Activated naive CD4-positive, alpha-beta T cell treated with anti-CD3 and anti-CD28 coated beads for 36 hours (primary cell): ENCODE measurements around the gene IKZF2. TPM values are rescaled to one million over a fixed set of nuclear protein-coding genes. Genes with fewer than 3 reads are reported as not detected.

Experiments
- CTCF ChIA-PET: fragments of 350-600 bp; sonication (Branson Sonifier 250); formaldehyde crosslinking; loops from one replicate; lab custom pipeline; 2021; ENCODE audit warnings: antibody characterized with exemption; lab: Charles Lee
- DNase-seq: peaks from one replicate; pipeline ENCODE4 v3.0.0-alpha.2; 2020
- H3K27ac Mint-ChIP-seq: one replicate; pipeline ENCODE4 v1.8.0; 2021; ENCODE audit warnings: mild to moderate bottlenecking, mixed read lengths
- H3K27me3 Mint-ChIP-seq: one replicate; pipeline ENCODE4 v1.8.0; 2021; ENCODE audit warnings: low read depth, mixed read lengths
- H3K36me3 Mint-ChIP-seq: one replicate; pipeline ENCODE4 v1.8.0; 2021; ENCODE audit warnings: low read depth, mixed read lengths
- H3K4me1 Mint-ChIP-seq: one replicate; pipeline ENCODE4 v1.8.0; 2021; ENCODE audit warnings: low read depth, mixed read lengths
- H3K4me3 Mint-ChIP-seq: one replicate; pipeline ENCODE4 v1.8.0; 2021; ENCODE audit warnings: mild to moderate bottlenecking, moderate library complexity, mixed read lengths
- H3K9me3 Mint-ChIP-seq: one replicate; pipeline ENCODE4 v1.8.0; 2021; ENCODE audit warnings: mixed read lengths
- intact Hi-C: fragments of 100-400 bp; cut with micrococcal nuclease; formaldehyde crosslinking; loops from one replicate; pipeline ENCODE4 v1.15.1; 2023
- total RNA-seq, 2 experiments: library from RNA; stranded (reverse); gene quantifications; one replicate each; pipeline ENCODE4 v1.2.3, GENCODE V29; 2021

IKZF2 gene
- total RNA-seq = 1 to 10 TPM; 1.6 to 1.7 TPM

DNA sequence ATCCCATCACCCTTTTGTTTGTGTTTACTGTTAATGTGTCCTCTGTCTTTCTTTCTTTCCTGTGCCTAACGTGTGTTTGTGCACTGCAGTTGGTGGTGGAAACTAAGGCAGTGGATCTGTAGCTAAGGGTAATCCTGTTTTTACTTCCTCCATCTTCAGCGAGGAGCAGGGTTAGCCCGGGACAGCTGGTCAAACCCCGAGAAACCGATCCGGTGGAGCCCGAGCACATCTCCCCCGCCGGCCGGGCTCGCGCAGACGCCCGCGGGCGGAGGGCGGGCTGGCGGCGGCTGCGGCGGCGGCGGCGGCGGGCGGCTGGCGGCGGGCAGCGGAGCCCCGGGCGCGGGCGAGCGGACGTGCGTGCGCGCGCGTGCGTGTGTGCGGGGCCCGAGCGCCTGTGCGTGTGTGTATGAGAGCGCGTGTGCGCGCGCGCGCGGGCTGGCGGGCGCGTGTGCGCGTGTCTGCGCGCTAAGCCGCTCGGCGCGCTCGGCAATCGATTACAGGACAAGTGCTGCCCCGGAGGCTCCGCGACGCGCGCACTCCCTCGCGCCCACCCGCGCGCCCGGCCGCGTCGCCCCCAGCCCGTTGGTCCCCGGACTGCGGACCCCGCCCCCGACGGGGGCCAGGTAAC, at the start of gene IKZF2:
Gene IKZF2, minus strand, starts transcription at position 176 of the 628 bp plus-strand sequence. CDS start 2,983 bp downstream, outside the sequence.
- CTCF ChIA-PET = interaction anchor here (0.6 to 1.1 kb wide), 2 partner anchors 288 to 1078 kb away, joined by 3 to 7 read pairs; no protein-coding TSS in a partner anchor
- Mint-ChIP-seq H3K27ac (peak within 1 kb of the TSS; percentile 68), H3K4me3 (peak within 1 kb of the TSS; percentile 81), H3K27me3 (peaks cover 54% of the 10 kb centered on the region), H3K9me3 (no peaks in the 10 kb centered on the region), H3K36me3 (no peaks in the 10 kb centered on the region), H3K4me1 (peaks cover 17% of the 10 kb centered on the region)
- intact Hi-C loops = loop anchor here (2.0 kb wide), 3 partner anchors 33 to 137 kb away; partner anchors contain the start of gene SPAG16
- peak; percentile 56 for DNase-seq

DNA sequence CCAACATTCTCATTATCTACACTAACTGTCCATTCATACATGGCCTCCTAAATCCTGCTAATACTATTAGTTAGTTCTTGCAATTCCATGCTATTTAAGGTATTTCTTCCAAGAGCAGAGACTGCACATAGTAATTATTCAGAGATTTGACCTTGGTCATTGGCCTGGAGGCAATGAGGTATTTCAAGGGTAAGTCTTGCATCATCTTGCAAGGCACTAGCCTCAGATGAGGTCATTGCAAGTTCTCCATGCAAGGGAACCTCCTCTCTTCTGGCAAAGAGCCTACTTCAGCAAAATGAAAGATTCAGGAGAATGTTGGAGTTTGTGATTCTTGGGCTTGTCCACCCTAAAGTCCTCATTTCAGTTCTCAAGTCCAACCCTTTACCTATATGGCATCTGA, 48.5 kb upstream of the IKZF2 start:
- H3K27me3 Mint-ChIP-seq = peaks cover 2% of the 10 kb centered on the region
- CTCF ChIA-PET = no interaction called here
- no peak overlapping the region for H3K27ac Mint-ChIP-seq
- intact Hi-C loops = no loop called here
- no peaks in the 10 kb centered on the region for H3K9me3 Mint-ChIP-seq
- no peak for DNase-seq
- H3K36me3 Mint-ChIP-seq = no peaks in the 10 kb centered on the region
- H3K4me3 Mint-ChIP-seq = no peak overlapping the region
- H3K4me1 Mint-ChIP-seq = no peaks in the 10 kb centered on the region

DNA sequence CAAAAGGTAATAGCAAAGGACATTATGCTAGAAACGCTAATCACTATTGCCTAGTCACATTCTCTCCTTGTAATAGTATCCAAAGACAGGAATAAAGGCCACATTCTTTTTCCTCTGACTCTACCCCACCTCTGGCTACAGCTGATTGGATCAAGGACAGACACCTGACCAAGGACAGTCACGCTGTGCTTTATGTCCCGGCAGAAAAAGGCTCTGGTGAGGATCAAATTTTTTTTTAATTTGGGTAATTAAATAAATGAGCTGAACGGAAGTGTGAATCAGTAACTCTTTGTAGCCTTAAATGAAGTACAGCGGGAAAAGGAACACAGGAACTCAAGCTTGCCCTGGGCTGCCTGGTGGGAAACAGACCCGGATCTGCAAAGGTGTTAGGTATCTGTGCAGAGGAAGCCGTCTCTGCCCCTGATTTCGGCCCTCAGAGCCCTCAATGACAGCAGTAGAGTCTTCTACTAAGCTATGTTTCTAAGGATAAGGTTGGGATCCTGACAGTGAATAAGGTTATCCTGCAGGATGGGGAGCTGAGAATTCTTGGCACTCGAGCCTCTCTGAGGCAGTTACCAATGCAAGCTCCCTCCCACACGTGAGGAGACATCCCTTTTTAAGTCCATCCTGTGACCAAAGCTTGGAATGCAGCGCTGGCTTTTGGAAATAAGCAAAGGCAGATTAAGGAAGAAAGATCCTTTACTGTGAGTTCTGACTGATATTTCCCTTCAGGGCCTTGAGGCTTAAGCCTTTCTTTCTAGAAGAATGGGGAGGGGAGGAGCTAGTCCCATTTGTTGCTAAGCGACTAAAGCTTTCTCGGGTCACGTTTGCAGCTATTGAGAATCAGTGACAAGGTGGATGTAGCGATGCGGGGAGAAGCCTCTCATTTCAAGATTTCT, 37.8 kb upstream of the IKZF2 start:
- Mint-ChIP-seq H3K27ac (no peak overlapping the region), H3K4me3 (no peak overlapping the region), H3K9me3 (no peaks in the 10 kb centered on the region), H3K4me1 (no peaks in the 10 kb centered on the region), H3K36me3 (no peaks in the 10 kb centered on the region), H3K27me3 (peaks cover 4% of the 10 kb centered on the region)
- no peak for DNase-seq
- intact Hi-C loops = no loop called here
- CTCF ChIA-PET = no interaction called here

DNA sequence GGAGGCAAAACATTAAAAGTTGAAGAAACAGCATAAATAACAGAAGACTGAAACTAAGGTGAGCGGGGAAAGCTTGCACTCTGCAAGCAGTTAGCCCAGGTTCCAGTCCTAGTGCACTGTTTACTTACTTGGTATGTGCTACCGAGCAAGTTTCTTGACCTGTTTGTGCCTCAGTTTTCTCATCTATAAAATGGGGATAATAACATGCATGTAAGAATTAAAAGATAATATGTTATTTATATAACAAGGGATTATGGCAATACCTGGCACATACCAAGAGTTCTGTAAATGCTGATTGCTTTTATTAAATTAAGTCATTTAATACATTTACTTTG, 37.1 kb upstream of the IKZF2 start:
- H3K4me3 Mint-ChIP-seq = no peak overlapping the region
- intact Hi-C loops = no loop called here
- peaks cover 3% of the 10 kb centered on the region for H3K27me3 Mint-ChIP-seq
- no peak overlapping the region for H3K27ac Mint-ChIP-seq
- DNase-seq = no peak
- H3K36me3 Mint-ChIP-seq = no peaks in the 10 kb centered on the region
- no peaks in the 10 kb centered on the region for H3K9me3 Mint-ChIP-seq
- no peaks in the 10 kb centered on the region for H3K4me1 Mint-ChIP-seq
- CTCF ChIA-PET = no interaction called here

DNA sequence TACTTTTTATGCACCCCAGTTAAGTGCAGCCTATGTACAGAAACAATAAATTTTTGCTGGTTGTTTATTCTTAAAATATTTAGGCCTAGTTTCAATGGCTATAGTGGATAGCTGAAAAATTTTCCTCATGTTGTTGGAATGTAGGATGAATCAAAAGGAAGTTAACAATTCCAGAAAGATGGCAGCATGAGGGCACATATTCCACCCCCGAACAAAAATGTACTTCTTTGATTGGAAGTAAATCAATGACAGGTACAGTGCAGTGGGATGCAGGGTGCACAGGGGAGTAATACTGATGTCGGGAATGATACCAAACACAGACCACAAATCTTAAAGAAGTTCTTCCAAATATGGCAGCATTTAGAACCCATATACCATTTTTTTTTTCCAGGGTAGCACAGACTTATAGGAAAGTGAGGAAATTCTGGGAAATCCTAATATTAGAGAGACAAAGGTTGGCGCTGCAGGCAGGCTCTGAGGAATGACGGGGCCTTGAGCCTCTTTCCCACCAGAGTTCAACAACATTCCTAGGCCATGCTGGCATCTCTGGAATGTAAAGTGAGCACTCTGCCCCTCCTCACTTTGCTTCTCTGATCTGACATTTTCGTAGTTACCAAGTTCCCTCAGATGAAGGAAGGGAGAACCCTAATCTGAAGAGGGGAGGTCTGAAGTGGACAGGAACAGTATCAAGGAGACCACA, 36.6 kb upstream of the IKZF2 start:
- no peaks in the 10 kb centered on the region for H3K4me1 Mint-ChIP-seq

DNA sequence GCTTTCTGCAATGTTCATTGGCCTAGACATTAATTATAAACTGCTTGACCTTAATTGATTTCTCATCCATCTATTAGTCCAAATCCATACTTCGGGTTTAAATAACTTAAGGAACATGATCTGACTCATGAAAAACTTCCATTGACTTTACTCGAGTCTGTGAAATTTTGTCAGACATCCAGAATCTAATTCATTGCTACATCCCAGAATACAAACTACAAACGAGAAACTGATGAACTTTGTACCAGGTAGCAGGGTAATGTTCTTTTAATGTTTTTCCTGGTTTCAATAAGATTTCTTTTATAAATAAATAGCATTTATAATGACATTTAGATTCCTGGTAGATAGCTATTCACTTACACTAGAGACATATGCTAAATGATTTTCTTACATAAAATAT, 36.0 kb upstream of the IKZF2 start:
- intact Hi-C loops = no loop called here
- H3K27me3 Mint-ChIP-seq = peaks cover 2% of the 10 kb centered on the region
- CTCF ChIA-PET = no interaction called here

More for the DNA sequence above, 36.6 kb upstream of the IKZF2 start:
- Mint-ChIP-seq H3K36me3 (no peaks in the 10 kb centered on the region), H3K27me3 (peaks cover 2% of the 10 kb centered on the region), H3K4me3 (no peak overlapping the region), H3K27ac (no peak overlapping the region), H3K9me3 (no peaks in the 10 kb centered on the region)
- no peak for DNase-seq
- CTCF ChIA-PET = no interaction called here
- intact Hi-C loops = no loop called here

DNA sequence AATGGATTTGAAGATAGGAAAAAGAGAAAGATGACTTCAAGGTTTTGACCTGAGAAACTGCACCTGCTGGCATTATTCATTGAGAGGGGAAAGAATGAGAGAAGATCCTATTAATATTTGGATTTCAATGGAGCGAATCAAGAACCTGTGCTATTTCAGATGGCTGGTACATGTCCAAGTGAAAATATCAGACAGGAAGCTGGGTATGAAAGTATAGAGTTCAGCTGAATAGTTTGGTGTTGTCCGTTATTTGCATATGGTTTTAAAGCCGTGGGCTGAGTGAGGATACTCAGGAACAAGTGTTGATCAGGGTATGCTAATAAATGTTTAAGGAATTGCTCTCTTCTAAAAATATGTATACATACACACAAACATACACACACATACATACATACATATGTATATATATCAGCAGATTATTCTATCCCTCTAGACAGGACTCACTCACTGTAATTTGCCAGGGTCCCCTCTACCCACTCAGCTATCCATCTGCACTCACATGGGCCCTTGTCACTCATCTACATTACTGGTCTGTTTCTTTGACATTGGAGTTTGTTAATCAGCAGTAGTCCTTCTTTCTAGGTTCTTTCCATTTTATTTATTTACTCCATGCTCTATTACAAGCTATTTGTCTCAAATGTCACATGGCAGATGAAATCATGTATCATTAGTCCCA, 33.9 kb upstream of the IKZF2 start:
- DNase-seq = no peak
- Mint-ChIP-seq H3K36me3 (no peaks in the 10 kb centered on the region), H3K27ac (no peak overlapping the region), H3K9me3 (no peaks in the 10 kb centered on the region), H3K4me1 (no peaks in the 10 kb centered on the region), H3K27me3 (peaks cover 2% of the 10 kb centered on the region), H3K4me3 (no peak overlapping the region)
- CTCF ChIA-PET = no interaction called here
- intact Hi-C loops = no loop called here

More for the DNA sequence above, 36.0 kb upstream of the IKZF2 start:
- Mint-ChIP-seq H3K4me1 (no peaks in the 10 kb centered on the region), H3K4me3 (no peak overlapping the region), H3K27ac (no peak overlapping the region), H3K9me3 (no peaks in the 10 kb centered on the region), H3K36me3 (no peaks in the 10 kb centered on the region)
- no peak for DNase-seq

DNA sequence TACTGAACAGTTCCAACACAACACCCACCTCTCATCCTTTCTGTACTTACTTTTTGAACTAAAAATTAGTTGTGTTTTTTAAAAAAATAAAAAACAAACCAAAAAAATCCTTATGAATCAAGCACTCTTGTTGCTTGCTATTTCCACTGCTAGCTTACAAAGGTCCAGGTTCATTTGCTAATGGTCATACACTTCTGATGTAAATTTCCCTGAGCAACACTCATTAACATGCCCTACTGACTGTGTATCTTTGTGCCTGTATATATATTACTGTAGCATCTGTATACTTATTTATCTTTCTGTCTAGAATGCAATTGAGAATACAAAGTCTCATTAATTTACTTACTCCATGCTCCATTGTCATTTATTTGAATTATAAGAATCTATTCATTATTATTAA, 30.3 kb upstream of the IKZF2 start:
- Mint-ChIP-seq H3K9me3 (no peaks in the 10 kb centered on the region), H3K36me3 (no peaks in the 10 kb centered on the region), H3K4me1 (no peaks in the 10 kb centered on the region), H3K27ac (no peak overlapping the region), H3K27me3 (no peaks in the 10 kb centered on the region), H3K4me3 (no peak overlapping the region)
- CTCF ChIA-PET = no interaction called here
- DNase-seq = no peak
- intact Hi-C loops = no loop called here

DNA sequence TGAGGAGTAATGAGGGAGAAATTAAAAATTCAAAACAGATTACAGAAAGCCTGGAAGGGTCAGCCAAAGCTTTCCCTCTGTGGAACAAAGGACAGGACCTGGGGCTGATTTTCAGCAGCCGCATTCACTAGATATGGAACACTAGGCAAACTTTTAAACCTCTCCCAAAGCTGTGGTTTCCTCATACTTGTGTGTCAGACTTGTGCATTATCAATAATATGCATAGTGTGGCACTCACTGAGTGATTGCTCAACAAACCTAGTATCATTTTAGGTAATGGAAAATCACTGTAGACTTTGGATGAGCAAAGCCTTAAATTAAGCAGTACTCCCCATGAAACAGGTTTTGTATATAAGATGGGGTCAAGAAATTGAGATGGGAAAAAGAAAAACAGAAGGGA, 26.3 kb upstream of the IKZF2 start:
- no peak for DNase-seq
- no peaks in the 10 kb centered on the region for H3K27me3 Mint-ChIP-seq
- H3K27ac Mint-ChIP-seq = no peak overlapping the region
- intact Hi-C loops = no loop called here
- H3K4me3 Mint-ChIP-seq = no peak overlapping the region
- CTCF ChIA-PET = no interaction called here
- H3K4me1 Mint-ChIP-seq = no peaks in the 10 kb centered on the region
- no peaks in the 10 kb centered on the region for H3K9me3 Mint-ChIP-seq
- no peaks in the 10 kb centered on the region for H3K36me3 Mint-ChIP-seq

DNA sequence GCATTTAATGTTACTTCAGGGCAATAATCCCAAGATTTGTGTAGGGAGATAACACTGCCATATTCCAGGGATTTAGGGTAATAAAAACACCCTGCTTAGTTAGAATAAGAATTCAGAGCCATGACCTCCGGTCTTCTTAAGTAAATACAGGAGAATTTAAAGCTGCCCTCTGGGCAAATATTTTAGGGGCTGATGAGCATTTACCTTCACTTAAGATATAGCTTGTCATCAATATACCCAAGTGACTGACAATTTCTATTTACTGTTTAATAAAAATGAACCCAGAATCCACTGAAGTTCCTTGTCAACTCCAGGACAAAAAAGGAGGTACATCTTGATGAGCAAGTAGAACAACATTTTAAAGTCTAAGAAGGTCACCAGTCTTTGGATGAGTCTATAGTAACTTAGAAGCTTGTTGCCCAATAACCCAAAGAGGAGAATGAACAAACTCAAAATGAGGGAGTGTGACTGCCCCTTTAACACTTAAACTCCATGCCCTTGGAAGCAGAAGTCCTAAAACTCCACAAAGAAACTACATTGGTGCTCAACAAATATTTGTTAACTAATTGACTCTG, 24.3 kb upstream of the IKZF2 start:
- Mint-ChIP-seq H3K36me3 (no peaks in the 10 kb centered on the region), H3K4me3 (no peak overlapping the region), H3K27ac (no peak overlapping the region), H3K27me3 (no peaks in the 10 kb centered on the region), H3K4me1 (no peaks in the 10 kb centered on the region), H3K9me3 (no peaks in the 10 kb centered on the region)
- no peak for DNase-seq
- intact Hi-C loops = no loop called here
- CTCF ChIA-PET = no interaction called here

DNA sequence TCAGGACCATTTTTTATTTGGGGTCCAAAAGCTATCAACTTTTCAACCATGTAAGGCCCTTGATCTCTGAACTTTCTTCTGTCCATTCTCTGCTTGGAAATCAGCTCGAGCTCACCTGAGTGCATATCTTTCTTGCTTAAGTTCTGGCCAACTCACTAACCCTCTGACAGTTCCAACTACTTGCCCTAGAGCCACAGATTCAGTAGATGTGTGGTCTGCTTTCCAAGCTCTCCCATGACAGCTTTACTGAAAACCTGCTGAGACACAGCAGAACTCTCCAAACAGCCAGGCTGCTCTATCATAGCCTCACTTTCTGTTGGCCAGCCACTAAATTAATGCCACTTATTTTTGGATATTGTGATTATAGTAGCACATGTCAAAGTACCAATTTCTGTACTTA, 21.2 kb upstream of the IKZF2 start:
- intact Hi-C loops = no loop called here
- CTCF ChIA-PET = interaction anchor here (0.8 kb wide), 1 partner anchor 16 kb away, joined by 3 read pairs; no protein-coding TSS in a partner anchor
- Mint-ChIP-seq H3K9me3 (no peaks in the 10 kb centered on the region), H3K27me3 (no peaks in the 10 kb centered on the region), H3K4me1 (no peaks in the 10 kb centered on the region), H3K36me3 (no peaks in the 10 kb centered on the region), H3K27ac (no peak overlapping the region), H3K4me3 (no peak overlapping the region)
- DNase-seq = no peak

DNA sequence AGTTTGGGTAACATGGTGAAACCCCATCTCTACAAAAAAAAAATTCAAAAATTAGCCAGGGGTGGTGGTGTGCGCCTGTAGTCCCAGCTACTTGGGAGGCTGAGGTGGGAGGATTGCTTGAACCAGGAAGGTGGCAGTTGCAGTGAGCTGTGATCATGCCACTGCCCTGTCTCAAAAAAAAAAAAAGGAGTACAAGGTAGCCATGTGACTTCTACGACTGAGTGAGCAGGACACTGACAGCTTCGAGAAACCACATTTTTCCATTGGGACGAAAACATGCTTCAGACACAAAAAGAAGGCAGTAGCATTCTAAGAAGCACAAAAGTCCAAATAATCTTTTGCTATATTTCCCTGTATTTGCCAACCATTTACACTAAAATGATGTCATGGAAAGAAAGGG, 19.7 kb upstream of the IKZF2 start:
- Mint-ChIP-seq H3K4me1 (no peaks in the 10 kb centered on the region), H3K27me3 (no peaks in the 10 kb centered on the region), H3K27ac (no peak overlapping the region), H3K36me3 (no peaks in the 10 kb centered on the region), H3K4me3 (no peak overlapping the region), H3K9me3 (no peaks in the 10 kb centered on the region)
- intact Hi-C loops = no loop called here
- CTCF ChIA-PET = no interaction called here
- DNase-seq = no peak
